Lung (tissue), 12 donors: ENCODE results near the gene PANX1. TPM values are rescaled to one million over a fixed set of nuclear protein-coding genes. Genes with fewer than 3 reads are reported as not detected.

Experiments
- ATAC-seq: fragments of 200-7000 bp; cut with Tn5 transposase; one replicate; pipeline ENCODE4 v1.9.1; 2020; ENCODE audit warnings: moderate number of reproducible peaks; ENCODE audit not compliant: insufficient read depth, low FRiP score
- DNase-seq, 3 donors: peaks; one replicate each; pipeline ENCODE4 v3.0.0-alpha.2; 2013 to 2017
- H3K27ac ChIP-seq, 2 donors: one replicate each; pipeline ENCODE4 v1.5.1; 2013; ENCODE audit warnings: mild to moderate bottlenecking in 2 of 2, moderate library complexity in 2 of 2, control low read depth in 1 of 2, inconsistent platforms in 1 of 2, low read depth in 1 of 2, low read length in 1 of 2
- H3K27me3 ChIP-seq, 3 donors: one replicate each; pipeline ENCODE4 v1.5.1; 2013; ENCODE audit warnings: low read length in 2 of 3; ENCODE audit not compliant: control insufficient read depth in 3 of 3, insufficient read depth in 3 of 3
- H3K36me3 ChIP-seq, 4 donors: one replicate each; pipeline ENCODE4 v1.5.1; 2013; ENCODE audit warnings: low read length in 4 of 4, mild to moderate bottlenecking in 1 of 4, moderate library complexity in 1 of 4; ENCODE audit not compliant: control insufficient read depth in 4 of 4, insufficient read depth in 4 of 4
- H3K4me1 ChIP-seq, 5 donors: one replicate each; pipeline ENCODE4 v1.5.1; 2013; ENCODE audit warnings: low read length in 5 of 5, mild to moderate bottlenecking in 2 of 5, moderate library complexity in 1 of 5; ENCODE audit not compliant: control insufficient read depth in 5 of 5, insufficient read depth in 5 of 5
- H3K4me3 ChIP-seq: one replicate; pipeline ENCODE4 v1.5.1; 2013; ENCODE audit warnings: mild to moderate bottlenecking, control low read depth, moderate library complexity
- H3K9ac ChIP-seq, 2 donors: one replicate each; pipeline ENCODE4 v1.5.1; 2013; ENCODE audit warnings: low read length in 2 of 2, control low read depth in 1 of 2; ENCODE audit not compliant: insufficient read depth in 1 of 2
- H3K9me3 ChIP-seq, 4 donors: one replicate each; pipeline ENCODE4 v1.5.1; 2013; ENCODE audit warnings: low read length in 3 of 4, mild to moderate bottlenecking in 1 of 4, moderate library complexity in 1 of 4; ENCODE audit not compliant: control insufficient read depth in 4 of 4, insufficient read depth in 3 of 4
- WGBS, 2 donors: extraction: QIAGEN DNeasy Blood & Tissue Kit; methylation state at CpG; one replicate each; pipeline ENCODE4 v1.1.7; 2013; 5-methylcytosine and 5-hydroxymethylcytosine counted together
- polyA plus RNA-seq, 2 donors: library from polyadenylated mRNA; stranded (reverse); fragments of 200-250 nt; gene quantifications; one replicate each; pipeline ENCODE4 v1.2.1, GENCODE V29; 2013
- total RNA-seq, 2 donors: library from RNA; depleted of rRNA in 1 of 2; stranded (reverse); fragments of >200 nt in 1 of 2; gene quantifications; one replicate each; pipeline ENCODE4 v1.2.1, GENCODE V29; 2014 to 2021
- TF ChIP-seq, protein P1 (sequence below): IDR thresholded peaks from 2 replicates; pipeline ENCODE4 v1.5.1; 2012; ENCODE audit warnings: mild to moderate bottlenecking; ENCODE audit errors: control extremely low read depth, extremely low read depth
- donor health status: control.
- donor health status: control.
- donor health status: Bipolar disorder and iron deficiency.
- donor health status: healthy.
- donor health status: DM: yes; HTN: yes; CAD: no.

PANX1 gene
- total and polyA plus RNA-seq, 4 donors, result 5.9 to 25.7 (median 19.0) TPM

DNA sequence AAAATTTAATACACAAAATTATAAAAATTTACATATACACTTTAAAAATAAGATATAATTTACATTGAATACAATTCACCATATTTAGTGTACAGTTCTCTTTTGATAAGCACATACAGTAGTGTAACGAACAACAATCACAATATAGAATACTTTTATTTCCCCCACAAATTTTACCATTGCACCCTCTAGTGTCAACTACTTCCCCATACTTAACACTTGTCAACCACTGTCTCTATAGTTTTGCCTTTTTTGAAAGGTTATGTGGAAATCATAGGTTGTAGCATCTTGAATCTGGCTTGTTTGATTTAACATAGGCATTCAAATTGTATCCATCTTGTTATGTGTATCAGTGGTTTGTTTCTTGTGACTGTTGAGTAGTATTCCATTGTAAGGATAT is 21.3 kb upstream of the PANX1 start:
- TF ChIP-seq, protein P1, sequence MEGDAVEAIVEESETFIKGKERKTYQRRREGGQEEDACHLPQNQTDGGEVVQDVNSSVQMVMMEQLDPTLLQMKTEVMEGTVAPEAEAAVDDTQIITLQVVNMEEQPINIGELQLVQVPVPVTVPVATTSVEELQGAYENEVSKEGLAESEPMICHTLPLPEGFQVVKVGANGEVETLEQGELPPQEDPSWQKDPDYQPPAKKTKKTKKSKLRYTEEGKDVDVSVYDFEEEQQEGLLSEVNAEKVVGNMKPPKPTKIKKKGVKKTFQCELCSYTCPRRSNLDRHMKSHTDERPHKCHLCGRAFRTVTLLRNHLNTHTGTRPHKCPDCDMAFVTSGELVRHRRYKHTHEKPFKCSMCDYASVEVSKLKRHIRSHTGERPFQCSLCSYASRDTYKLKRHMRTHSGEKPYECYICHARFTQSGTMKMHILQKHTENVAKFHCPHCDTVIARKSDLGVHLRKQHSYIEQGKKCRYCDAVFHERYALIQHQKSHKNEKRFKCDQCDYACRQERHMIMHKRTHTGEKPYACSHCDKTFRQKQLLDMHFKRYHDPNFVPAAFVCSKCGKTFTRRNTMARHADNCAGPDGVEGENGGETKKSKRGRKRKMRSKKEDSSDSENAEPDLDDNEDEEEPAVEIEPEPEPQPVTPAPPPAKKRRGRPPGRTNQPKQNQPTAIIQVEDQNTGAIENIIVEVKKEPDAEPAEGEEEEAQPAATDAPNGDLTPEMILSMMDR, result no peak
- ATAC-seq, result no peak
- WGBS, 2 donors, result 89 to 97% methylated on average over 1 of the region's 1 CpG

DNA sequence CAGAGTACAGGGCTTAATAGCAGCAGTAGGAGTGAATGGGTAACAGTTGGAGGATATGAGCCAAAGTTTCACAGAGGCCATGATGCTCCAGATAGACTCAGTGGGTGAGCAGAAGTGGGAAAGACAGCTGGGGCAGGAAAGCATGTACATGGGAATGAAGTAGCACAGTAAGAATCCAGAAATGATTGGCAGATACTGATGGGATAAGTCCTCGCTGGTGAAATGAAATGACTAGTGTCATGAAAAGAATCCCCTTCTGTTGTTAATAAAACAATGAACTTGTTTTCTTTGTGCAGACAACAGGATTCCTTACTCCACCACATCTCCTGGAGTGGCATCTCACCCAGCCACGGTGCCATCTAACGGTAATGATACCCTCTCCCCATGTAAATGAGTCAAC is 17.4 kb upstream of the PANX1 start:
- TF ChIP-seq, protein P1, result no peak
- Histone ChIP-seq H3K9ac (no peak overlapping the region), H3K4me3 (no peak overlapping the region), H3K36me3 (no peaks in the 10 kb centered on the region), H3K27ac (no peak overlapping the region), H3K9me3 (peaks cover 0 to 3% (median under 1%) of the 10 kb centered on the region in 4 donors), H3K27me3 (no peaks in the 10 kb centered on the region), H3K4me1 (peaks cover 0 to 2% (median 0%) of the 10 kb centered on the region in 5 donors)
- ATAC-seq (no peak), DNase-seq (no peak)
- WGBS, 2 donors, result 80 to 90% methylated on average over 3 of the region's 3 CpGs

More for the DNA sequence above, 21.3 kb upstream of the PANX1 start:
- H3K9ac ChIP-seq, result no peak overlapping the region
- H3K4me3 ChIP-seq, result no peak overlapping the region
- peaks cover 0 to 3% (median 0%) of the 10 kb centered on the region in 4 donors for H3K9me3 ChIP-seq
- no peaks in the 10 kb centered on the region for H3K27me3 ChIP-seq
- H3K36me3 ChIP-seq, result no peaks in the 10 kb centered on the region
- no peak overlapping the region for H3K27ac ChIP-seq
- no peaks in the 10 kb centered on the region for H3K4me1 ChIP-seq
- DNase-seq, result no peak

DNA sequence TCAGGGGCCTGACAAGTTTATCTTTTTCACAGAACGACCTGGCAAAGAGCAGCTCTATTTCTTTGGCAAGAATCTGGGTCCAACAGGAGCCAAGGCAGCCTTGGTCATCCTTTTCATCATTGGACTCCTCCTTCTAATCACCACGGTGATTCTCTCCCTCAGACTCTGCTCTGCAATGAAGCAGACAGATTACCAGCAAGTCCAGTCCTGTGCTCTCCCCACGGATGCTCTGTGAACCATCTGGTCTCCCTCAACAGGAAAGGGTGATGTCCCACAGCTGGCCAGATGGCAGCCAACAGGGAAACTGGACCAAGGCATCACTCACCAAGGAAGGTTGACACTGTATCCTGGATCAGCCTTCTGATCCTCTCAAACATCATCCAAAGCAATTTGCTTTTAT is 17.0 kb upstream of the PANX1 start:
- TF ChIP-seq, protein P1, result no peak
- WGBS, 2 donors, result 55 to 64% methylated on average over 3 of the region's 3 CpGs

More for the DNA sequence above, 17.0 kb upstream of the PANX1 start:
- Histone ChIP-seq H3K36me3 (no peaks in the 10 kb centered on the region), H3K27ac (no peak overlapping the region), H3K9ac (no peak overlapping the region), H3K4me3 (no peak overlapping the region), H3K4me1 (peaks cover 0 to 2% (median 0%) of the 10 kb centered on the region in 5 donors), H3K27me3 (no peaks in the 10 kb centered on the region), H3K9me3 (peaks cover 0 to 3% (median under 1%) of the 10 kb centered on the region in 4 donors)
- no peak for ATAC-seq
- no peak for DNase-seq
